Kidney epithelial cell (primary cell): ENCODE data around the gene DNAJC11. TPM values are rescaled to one million over a fixed set of nuclear protein-coding genes. Genes with fewer than 3 reads are reported as not detected.
"Not testable (repeated sequence)": the region's sequence is repeated elsewhere in the genome, so short reads cannot be mapped to it uniquely, and the experiment has no call there.

Experiments used
- DNase-seq: peaks from one replicate; pipeline ENCODE4 v3.0.0-alpha.2; 2010; ENCODE audit warnings: low read depth
- H3K27me3 ChIP-seq: 2 replicates; pipeline ENCODE4 v1.6.0; 2011; ENCODE audit warnings: low read length; ENCODE audit not compliant: control insufficient read depth, insufficient read depth
- H3K36me3 ChIP-seq: 2 replicates; pipeline ENCODE4 v1.5.1; 2011; ENCODE audit warnings: low read length; ENCODE audit not compliant: control insufficient read depth, insufficient read depth
- H3K4me3 ChIP-seq: 2 replicates; pipeline ENCODE4 v1.5.1; 2011; ENCODE audit warnings: low read depth, mild to moderate bottlenecking, control low read depth, low read length
- total RNA-seq: library from RNA; depleted of rRNA; stranded (reverse); fragments of >200 nt; gene quantifications from 2 replicates; pipeline ENCODE4 v1.2.3, GENCODE V29; 2015
- TF ChIP-seq, protein P1 (sequence below): IDR thresholded peaks from 2 replicates; pipeline ENCODE4 v1.5.1; 2011; ENCODE audit warnings: mild to moderate bottlenecking, moderate library complexity, low read length, control low read depth, inconsistent platforms; ENCODE audit not compliant: insufficient read depth, poor library complexity, severe bottlenecking

Gene DNAJC11
- total RNA-seq, 1 donor from 2014 or later, result 35.6 TPM

DNA sequence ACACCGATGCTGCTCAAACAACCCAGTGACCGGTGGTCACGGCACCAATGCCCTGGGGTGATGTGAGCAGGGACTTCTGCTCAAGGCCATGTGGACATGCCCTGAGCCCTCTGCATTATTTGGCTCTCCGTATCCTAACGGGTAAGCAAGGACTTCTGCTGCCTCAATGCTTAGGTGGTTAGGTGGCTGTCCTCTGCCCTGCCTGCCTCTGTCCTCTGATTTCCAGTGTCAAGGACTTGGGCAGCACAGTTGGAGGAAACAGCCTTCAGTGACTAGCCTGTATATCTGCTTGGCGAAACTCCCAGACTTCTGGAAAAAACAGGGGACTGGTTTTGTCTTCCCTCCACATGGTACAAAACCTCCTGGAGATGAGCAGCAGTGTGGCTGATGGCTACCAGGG, 34.5 kb downstream of the DNAJC11 start:
- TF ChIP-seq, protein P1, sequence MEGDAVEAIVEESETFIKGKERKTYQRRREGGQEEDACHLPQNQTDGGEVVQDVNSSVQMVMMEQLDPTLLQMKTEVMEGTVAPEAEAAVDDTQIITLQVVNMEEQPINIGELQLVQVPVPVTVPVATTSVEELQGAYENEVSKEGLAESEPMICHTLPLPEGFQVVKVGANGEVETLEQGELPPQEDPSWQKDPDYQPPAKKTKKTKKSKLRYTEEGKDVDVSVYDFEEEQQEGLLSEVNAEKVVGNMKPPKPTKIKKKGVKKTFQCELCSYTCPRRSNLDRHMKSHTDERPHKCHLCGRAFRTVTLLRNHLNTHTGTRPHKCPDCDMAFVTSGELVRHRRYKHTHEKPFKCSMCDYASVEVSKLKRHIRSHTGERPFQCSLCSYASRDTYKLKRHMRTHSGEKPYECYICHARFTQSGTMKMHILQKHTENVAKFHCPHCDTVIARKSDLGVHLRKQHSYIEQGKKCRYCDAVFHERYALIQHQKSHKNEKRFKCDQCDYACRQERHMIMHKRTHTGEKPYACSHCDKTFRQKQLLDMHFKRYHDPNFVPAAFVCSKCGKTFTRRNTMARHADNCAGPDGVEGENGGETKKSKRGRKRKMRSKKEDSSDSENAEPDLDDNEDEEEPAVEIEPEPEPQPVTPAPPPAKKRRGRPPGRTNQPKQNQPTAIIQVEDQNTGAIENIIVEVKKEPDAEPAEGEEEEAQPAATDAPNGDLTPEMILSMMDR, result no peak
- Histone ChIP-seq H3K27me3 (no peaks in the 10 kb centered on the region), H3K4me3 (no peak overlapping the region), H3K36me3 (no peaks in the 10 kb centered on the region)
- DNase-seq, result no peak

DNA sequence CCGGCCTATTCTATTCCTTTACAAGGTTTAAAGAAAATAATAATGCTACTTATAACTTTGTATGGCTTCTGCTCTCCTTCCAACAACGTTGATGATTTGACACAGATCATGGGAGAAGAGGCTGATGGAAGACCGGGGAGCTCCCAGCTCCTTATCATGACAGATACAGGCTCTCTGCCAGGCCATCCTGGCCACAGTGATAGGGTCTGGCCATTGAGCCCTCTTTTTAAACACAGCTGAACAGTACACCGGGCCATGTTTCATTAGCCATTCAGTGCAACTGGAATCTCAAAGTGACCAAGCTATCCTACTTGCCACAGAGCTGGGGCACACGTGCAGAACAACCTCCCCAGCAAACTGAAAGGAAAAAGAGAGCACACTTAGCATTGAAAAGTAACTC, 34.9 kb downstream of the DNAJC11 start:
- DNase-seq, result no peak
- no peaks in the 10 kb centered on the region for H3K36me3 ChIP-seq
- no peaks in the 10 kb centered on the region for H3K27me3 ChIP-seq
- TF ChIP-seq, protein P1, result no peak
- H3K4me3 ChIP-seq, result no peak overlapping the region

DNA sequence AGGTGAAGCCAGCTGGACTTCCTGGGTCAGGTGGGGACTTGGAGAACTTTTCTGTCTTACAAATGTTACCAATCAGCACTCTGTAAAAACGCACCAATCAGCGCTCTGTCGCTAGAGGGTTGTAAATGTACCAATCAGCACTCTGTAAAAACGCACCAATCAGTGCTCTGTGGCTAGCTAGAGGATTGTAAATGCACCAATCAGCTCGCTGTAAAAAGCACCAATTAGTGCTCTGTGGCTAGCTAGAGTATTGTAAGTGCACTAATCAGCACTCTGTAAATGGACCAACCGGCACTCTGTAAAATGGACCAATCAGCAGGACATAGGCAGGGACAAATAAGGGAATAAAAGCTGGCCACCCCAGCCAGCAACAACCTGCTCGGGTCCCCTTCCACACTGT, 39.1 kb downstream of the DNAJC11 start:
- H3K4me3 ChIP-seq, H3K36me3 ChIP-seq, DNase-seq, H3K27me3 ChIP-seq: not testable (repeated sequence)

DNA sequence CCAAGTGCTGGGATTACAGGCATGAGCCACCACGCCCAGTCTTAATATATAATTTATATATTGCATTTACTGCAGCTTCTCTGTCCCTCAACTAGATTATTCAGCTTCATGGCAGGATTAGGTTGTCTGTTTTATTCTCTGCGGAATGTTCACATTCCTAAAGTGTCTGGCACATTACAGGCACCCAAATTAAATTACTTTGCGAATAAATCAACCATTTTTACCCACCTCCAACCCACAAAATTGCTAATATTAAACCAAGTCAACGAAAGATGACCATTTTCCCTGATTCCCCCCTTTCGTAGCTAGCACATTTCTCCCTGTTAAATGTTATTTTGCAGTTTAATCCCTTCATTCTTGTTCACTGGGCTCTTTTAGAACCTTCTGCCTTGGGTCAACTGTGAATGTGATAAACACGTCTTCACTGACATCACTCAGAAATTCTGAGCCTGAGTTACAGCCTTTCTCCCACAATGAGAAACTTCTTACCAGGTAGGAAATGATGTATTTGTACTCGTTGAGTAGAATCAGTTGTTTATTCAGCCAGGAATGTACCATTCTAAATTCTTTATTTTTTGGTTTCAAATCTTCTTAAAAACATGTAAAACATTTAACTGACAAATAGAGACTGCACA, 41.1 kb downstream of the DNAJC11 start:
- DNase-seq, result peak; percentile 10
- TF ChIP-seq, protein P1, result no peak
- Histone ChIP-seq H3K27me3 (no peaks in the 10 kb centered on the region), H3K36me3 (no peaks in the 10 kb centered on the region), H3K4me3 (no peak overlapping the region)

DNA sequence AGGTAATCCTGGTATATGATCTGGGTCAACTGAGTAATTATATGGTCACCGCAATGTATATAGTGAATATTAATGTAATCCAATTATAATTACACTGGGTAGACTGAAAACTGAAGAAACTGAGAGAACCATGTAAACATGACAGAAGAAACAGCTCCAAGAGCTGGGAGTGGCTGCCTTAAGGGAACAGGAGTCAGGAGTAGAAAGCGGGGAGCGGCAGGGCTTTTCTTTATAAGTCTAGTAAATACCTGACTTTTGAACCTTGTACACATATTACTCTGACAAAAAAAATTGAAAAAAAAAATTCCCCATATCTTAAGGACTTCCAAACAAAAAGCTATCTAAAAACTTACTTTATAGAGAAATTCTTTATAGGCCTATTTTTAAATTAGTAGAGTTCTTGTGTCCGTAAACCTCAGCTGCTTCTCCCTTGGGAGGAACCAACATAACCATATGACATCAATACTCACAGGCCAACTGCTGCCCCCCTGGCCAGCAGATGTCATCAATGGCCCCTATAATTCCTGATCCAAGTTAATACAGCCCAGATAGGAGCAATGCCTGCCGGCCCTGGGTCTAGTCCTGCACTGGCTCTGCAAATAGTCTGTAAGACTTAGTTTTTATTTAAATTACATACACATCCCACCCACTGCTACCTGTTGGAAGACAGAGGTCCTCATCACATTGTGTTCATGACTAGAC, 43.1 kb downstream of the DNAJC11 start:
- Histone ChIP-seq H3K27me3 (no peaks in the 10 kb centered on the region), H3K4me3 (no peak overlapping the region), H3K36me3 (no peaks in the 10 kb centered on the region)
- TF ChIP-seq, protein P1, result no peak
- DNase-seq, result no peak

DNA sequence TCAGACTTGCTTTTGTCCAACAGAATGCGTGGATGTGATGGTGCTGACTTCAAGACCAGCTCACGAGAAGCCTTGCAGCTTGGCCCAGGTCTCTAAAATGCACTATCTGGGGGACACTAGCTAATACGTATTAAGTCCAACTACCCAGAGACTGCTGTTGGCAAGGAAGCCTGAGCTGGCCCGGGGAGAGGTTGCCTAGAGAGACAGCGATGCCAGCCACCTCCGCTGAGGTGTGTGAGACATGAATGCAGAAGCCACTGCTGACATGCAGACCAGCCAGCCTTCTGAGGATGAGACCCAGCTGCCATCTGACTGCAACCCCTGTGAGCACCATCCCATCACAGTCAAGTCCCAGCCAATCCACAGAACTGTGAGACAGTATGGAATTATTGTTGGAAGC, 44.5 kb downstream of the DNAJC11 start:
- no peaks in the 10 kb centered on the region for H3K36me3 ChIP-seq
- no peaks in the 10 kb centered on the region for H3K27me3 ChIP-seq
- TF ChIP-seq, protein P1, result no peak
- no peak overlapping the region for H3K4me3 ChIP-seq
- no peak for DNase-seq
